ENCODE measurements around the gene TNIK.

DNA sequence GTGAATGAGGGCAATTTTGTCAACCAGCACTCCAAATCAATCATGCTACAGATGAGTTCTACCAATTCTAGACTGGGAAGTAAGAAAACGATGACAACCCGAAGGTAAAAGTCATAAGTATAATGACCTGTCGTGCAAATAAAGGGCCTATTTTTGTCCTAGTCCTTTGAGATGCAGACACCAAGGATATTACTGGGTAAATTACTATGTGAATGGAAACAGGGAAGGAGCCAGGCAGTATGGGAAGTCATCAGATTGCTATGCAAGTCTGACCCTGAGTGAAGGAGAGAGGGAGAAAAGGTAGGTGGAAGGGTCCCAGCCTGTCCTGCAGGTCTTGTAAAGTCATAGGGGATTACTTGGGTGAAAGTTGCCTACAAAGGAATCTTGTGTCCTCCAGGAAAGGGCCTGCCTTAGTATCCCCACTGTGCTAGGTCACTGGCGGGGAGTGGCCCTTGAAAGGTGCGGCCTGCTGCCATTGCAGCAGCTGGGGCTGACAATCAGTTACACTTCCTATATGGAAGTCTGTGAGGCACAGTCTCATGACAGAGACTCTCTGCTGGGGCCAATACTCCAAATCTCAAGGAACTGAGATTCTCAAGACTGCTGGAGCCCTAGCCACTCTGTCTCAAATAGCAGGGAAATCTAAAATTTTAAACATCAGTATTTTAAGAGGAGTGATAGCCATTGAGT, 283.8 kb downstream of the TNIK start:
- TF ChIP-seq CTCF (IDR thresholded peaks at IDR 0.05; ENCODE audit: low read depth, low read length, poor library complexity, severe bottlenecking) (no peak), EZH2phosphoT487 (IDR thresholded peaks at IDR 0.05; ENCODE audit: borderline replicate concordance, low read length) (no peak)

Measured in DOHH2 (cell line).